SU-DHL-6 (cell line): ENCODE measurements around the gene DICER1.
"Not testable (repeated sequence)": the region's sequence is repeated elsewhere in the genome, so short reads cannot be mapped to it uniquely, and the experiment has no call there.

ENCODE experiments used
- H2AFZ ChIP-seq: fragments of 200-600 bp; sonication (generic); 2 replicates; pipeline ENCODE4 v1.6.1; 2014; ENCODE audit warnings: low read depth, mild to moderate bottlenecking, moderate library complexity, mixed read lengths, antibody characterized with exemption, low read length; ENCODE audit not compliant: severe bottlenecking
- H3F3A ChIP-seq: fragments of 200-600 bp; shearing (Covaris generic); 2 replicates; pipeline ENCODE4 v1.6.0; 2016; ENCODE audit warnings: antibody characterized with exemption, mild to moderate bottlenecking; ENCODE audit not compliant: insufficient read depth
- H3K27ac ChIP-seq: fragments of 200-600 bp; sonication (generic); 2 replicates; pipeline ENCODE4 v1.5.1; 2016; ENCODE audit warnings: low read depth, mild to moderate bottlenecking, low read length, moderate library complexity, mixed read lengths
- H3K27me3 ChIP-seq: fragments of 200-600 bp; sonication (generic), shearing (Covaris generic); 2 replicates; pipeline ENCODE4 v1.6.0; 2014; ENCODE audit warnings: mild to moderate bottlenecking, low read length
- H3K36me3 ChIP-seq: fragments of 200-600 bp; sonication (generic); 2 replicates; pipeline ENCODE4 v1.6.1; 2014; ENCODE audit warnings: mild to moderate bottlenecking, low read length, mixed read lengths
- H3K4me2 ChIP-seq: fragments of 300-600, 200-600 bp; shearing (Covaris generic), sonication (generic); 2 replicates; pipeline ENCODE4 v1.6.0; 2014; ENCODE audit warnings: low read length, low read depth, mild to moderate bottlenecking; ENCODE audit not compliant: poor library complexity, severe bottlenecking
- H3K4me3 ChIP-seq: fragments of 200-600 bp; sonication (generic); 2 replicates; pipeline ENCODE4 v1.5.1; 2014; ENCODE audit warnings: antibody characterized with exemption, low read length, mild to moderate bottlenecking, mixed read lengths; ENCODE audit not compliant: insufficient read depth, poor library complexity, severe bottlenecking
- H3K79me2 ChIP-seq: fragments of 200-600 bp; sonication (generic); 2 replicates; pipeline ENCODE4 v1.6.1; 2014; ENCODE audit warnings: mild to moderate bottlenecking, low read length, moderate library complexity; ENCODE audit not compliant: insufficient read depth
- H3K9ac ChIP-seq: fragments of 200-600 bp; sonication (generic); 2 replicates; pipeline ENCODE4 v1.7.0; 2014; ENCODE audit warnings: mild to moderate bottlenecking, low read length
- H3K9me2 ChIP-seq: fragments of 200-600 bp; sonication (generic); replicated peaks from 2 replicates; pipeline ENCODE4 v1.6.1; 2014; ENCODE audit warnings: low read length; ENCODE audit not compliant: insufficient read depth
- H3K9me3 ChIP-seq: fragments of 200-600 bp; sonication (generic); 2 replicates; pipeline ENCODE4 v1.6.1; 2014; ENCODE audit warnings: low read length, mixed read lengths; ENCODE audit not compliant: insufficient read depth
- H4K20me1 ChIP-seq: fragments of 200-600 bp; sonication (generic); 2 replicates; pipeline ENCODE4 v1.6.1; 2014; ENCODE audit warnings: low read depth, mild to moderate bottlenecking, antibody characterized with exemption, low read length, moderate library complexity, mixed read lengths
- EZH2phosphoT487 ChIP-seq: fragments of 200-600 bp; sonication (generic), shearing (Covaris generic); conservative IDR thresholded peaks from 2 replicates; pipeline ENCODE4 v1.6.1; 2018; ENCODE audit warnings: mild to moderate bottlenecking, antibody characterized with exemption, low read length, moderate library complexity, mixed read lengths
- TF ChIP-seq, protein P1 (sequence below): fragments of 200-600 bp; sonication (generic); IDR thresholded peaks from one replicate; pipeline ENCODE4 v1.5.1; 2017; ENCODE audit warnings: antibody characterized with exemption, mild to moderate bottlenecking, low read length, moderate library complexity; ENCODE audit not compliant: insufficient read depth, poor library complexity, severe bottlenecking

Gene DICER1

DNA sequence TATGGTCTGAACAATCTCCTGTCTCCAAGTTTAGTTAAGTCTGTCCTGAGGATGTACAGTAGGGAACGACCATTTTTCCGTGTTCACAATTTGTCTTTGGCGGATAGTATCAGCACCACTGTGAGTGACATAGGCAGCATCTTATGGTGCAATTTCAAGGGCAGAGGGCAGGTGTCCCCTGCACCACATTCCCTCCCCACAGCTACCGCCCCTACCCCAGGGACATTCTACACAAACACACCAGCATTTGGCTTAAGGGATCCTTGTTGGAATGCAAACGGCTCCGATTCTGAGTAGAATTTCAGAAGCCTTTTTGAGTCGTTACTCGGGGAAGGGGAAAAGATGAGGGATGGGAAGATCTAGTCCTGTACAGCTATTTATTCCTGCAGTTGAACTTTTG, 25.1 kb upstream of the DICER1 start:
- H3K9ac ChIP-seq, result no peak overlapping the region
- no peaks in the 10 kb centered on the region for H4K20me1 ChIP-seq
- H3K27ac ChIP-seq, result no peak overlapping the region
- no peaks in the 10 kb centered on the region for H3K9me3 ChIP-seq
- H3K9me2 ChIP-seq, result no peaks in the 10 kb centered on the region
- no peaks in the 10 kb centered on the region for H3K36me3 ChIP-seq
- H3K4me2 ChIP-seq, result no peak overlapping the region
- no peak overlapping the region for H2AFZ ChIP-seq
- H3K27me3 ChIP-seq, result no peaks in the 10 kb centered on the region
- no peak for TF ChIP-seq EZH2phosphoT487
- TF ChIP-seq, protein P1, sequence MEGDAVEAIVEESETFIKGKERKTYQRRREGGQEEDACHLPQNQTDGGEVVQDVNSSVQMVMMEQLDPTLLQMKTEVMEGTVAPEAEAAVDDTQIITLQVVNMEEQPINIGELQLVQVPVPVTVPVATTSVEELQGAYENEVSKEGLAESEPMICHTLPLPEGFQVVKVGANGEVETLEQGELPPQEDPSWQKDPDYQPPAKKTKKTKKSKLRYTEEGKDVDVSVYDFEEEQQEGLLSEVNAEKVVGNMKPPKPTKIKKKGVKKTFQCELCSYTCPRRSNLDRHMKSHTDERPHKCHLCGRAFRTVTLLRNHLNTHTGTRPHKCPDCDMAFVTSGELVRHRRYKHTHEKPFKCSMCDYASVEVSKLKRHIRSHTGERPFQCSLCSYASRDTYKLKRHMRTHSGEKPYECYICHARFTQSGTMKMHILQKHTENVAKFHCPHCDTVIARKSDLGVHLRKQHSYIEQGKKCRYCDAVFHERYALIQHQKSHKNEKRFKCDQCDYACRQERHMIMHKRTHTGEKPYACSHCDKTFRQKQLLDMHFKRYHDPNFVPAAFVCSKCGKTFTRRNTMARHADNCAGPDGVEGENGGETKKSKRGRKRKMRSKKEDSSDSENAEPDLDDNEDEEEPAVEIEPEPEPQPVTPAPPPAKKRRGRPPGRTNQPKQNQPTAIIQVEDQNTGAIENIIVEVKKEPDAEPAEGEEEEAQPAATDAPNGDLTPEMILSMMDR, result no peak
- no peaks in the 10 kb centered on the region for H3F3A ChIP-seq
- H3K79me2 ChIP-seq, result no peaks in the 10 kb centered on the region
- no peak overlapping the region for H3K4me3 ChIP-seq

DNA sequence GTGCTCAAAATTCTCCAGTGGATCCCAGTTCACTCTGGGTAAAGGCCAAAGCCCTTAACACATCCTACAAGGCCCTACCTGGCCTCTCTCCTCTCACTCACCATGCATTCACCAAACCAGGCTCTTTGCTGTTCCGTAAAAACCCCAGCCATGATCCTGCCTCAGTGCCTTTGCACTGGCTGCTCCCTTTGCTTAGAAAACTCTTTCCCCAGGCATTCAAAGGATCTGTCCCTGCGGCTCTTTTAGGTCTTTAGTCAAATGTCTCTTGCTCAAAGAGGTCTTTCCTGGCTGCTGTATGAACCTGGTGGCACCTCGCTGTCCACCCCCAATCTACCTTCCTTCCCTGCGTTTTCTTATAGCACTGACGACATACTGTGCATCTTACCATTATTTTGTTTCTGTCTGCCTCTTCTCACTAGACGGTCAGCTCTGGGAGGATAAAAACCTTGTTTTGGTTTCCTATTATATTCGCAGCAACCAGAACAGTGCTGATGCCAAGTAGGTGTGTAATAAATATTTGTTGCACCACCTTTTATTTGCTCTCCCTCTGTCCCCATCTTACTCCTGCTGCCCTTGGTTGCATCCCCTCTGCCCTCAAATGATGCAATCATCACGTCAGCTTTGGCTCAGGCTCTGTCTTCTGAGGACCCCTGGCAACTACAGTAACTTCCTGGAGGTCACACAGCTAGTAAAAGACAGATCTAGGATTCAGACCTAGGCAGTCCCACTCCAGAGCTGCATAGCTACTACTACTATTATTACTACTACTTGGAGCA, 23.8 kb upstream of the DICER1 start:
- H3K4me2 ChIP-seq, result no peak overlapping the region
- H3K27me3 ChIP-seq, result no peaks in the 10 kb centered on the region
- no peaks in the 10 kb centered on the region for H3F3A ChIP-seq
- no peak overlapping the region for H3K4me3 ChIP-seq
- no peaks in the 10 kb centered on the region for H3K9me2 ChIP-seq
- no peak for TF ChIP-seq EZH2phosphoT487
- TF ChIP-seq, protein P1, result no peak
- no peak overlapping the region for H3K9ac ChIP-seq
- no peaks in the 10 kb centered on the region for H3K9me3 ChIP-seq
- H3K36me3 ChIP-seq, result no peaks in the 10 kb centered on the region
- H3K79me2 ChIP-seq, result no peaks in the 10 kb centered on the region
- no peaks in the 10 kb centered on the region for H4K20me1 ChIP-seq
- no peak overlapping the region for H3K27ac ChIP-seq
- H2AFZ ChIP-seq, result no peak overlapping the region

DNA sequence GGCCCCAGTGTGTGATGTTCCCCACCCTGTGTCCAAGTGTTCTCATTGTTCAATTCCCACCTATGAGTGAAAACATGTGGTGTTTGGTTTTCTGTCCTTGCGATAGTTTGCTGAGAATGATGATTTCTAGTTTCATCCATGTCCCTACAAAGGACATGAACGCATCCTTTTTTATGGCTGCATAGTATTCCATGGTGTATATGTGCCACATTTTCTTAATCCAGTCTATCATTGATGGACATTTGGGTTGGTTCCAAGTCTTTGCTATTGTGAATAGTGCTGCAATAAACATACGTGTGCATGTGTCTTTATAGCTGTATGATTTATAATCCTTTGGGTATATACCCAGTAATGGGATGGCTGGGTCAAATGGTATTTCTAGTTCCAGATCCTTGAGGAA, 18.3 kb upstream of the DICER1 start:
- not testable (repeated sequence) for H3K4me3 ChIP-seq, H3F3A ChIP-seq, H3K27me3 ChIP-seq, H3K9me2 ChIP-seq, H3K36me3 ChIP-seq, H2AFZ ChIP-seq, H3K9ac ChIP-seq, H4K20me1 ChIP-seq, H3K79me2 ChIP-seq, H3K9me3 ChIP-seq, H3K27ac ChIP-seq, H3K4me2 ChIP-seq

DNA sequence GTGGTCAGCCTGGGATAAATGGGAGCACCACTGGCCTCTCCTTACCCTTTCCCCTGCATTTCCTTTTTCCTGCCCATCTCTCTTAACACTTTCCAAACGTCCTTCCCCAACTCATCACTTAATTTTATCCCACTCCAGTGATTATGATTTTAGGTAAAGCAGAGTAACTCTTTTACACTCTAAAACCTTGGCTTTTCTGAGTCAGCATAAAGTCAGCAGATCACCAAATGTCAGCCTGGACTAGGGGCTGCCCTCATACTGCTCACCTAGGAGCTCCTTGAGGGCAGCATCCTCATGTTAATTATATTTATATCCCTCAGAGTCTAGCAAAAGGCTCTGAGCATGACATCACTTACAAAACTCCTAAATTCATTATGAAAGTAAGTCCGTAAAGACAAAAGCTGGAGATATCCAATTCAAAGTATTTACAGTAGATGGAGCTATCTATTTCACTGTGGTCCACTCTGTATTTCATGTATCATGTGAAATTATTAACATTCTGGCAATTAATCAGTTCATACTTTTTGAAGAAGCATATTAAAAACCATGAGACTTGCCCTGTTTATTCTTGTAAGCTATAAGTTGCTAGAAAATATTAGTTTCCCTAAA, 17.0 kb upstream of the DICER1 start:
- TF ChIP-seq, protein P1, result no peak
- TF ChIP-seq EZH2phosphoT487, result no peak
- Histone ChIP-seq H3K9me2 (no peaks in the 10 kb centered on the region), H3K4me2 (no peak overlapping the region), H3K36me3 (no peaks in the 10 kb centered on the region), H3K4me3 (no peak overlapping the region), H3K9me3 (no peaks in the 10 kb centered on the region), H3K27ac (no peak overlapping the region), H3K9ac (no peak overlapping the region), H3F3A (no peaks in the 10 kb centered on the region), H3K79me2 (no peaks in the 10 kb centered on the region), H2AFZ (no peak overlapping the region), H4K20me1 (no peaks in the 10 kb centered on the region), H3K27me3 (no peaks in the 10 kb centered on the region)
